OCI-LY1 (cell line): ENCODE results near the gene SPAG6.
A peak's percentile ranks its signal among the peaks of the same experiment; 100 is the strongest.

Experiments used
- H2AFZ ChIP-seq: fragments of 200-600 bp; sonication (generic), shearing (Covaris generic); 2 replicates; pipeline ENCODE4 v1.6.0; 2014; ENCODE audit warnings: antibody characterized with exemption, mild to moderate bottlenecking, low read length
- H3F3A ChIP-seq: fragments of 200-600 bp; sonication (generic), shearing (Covaris generic); 2 replicates; pipeline ENCODE4 v1.6.0; 2014; ENCODE audit warnings: mild to moderate bottlenecking, antibody characterized with exemption, low read length, moderate library complexity; ENCODE audit not compliant: insufficient read depth
- H3K27ac ChIP-seq: fragments of 200-600 bp; sonication (generic); 2 replicates; pipeline ENCODE4 v1.5.1; 2014; ENCODE audit warnings: low read length, mixed run types, mild to moderate bottlenecking, low read depth; ENCODE audit not compliant: poor library complexity, severe bottlenecking
- H3K27me3 ChIP-seq: fragments of 200-600 bp; sonication (generic); 2 replicates; pipeline ENCODE4 v1.6.0; 2014; ENCODE audit warnings: antibody characterized with exemption, mild to moderate bottlenecking, low read length, moderate library complexity; ENCODE audit not compliant: insufficient read depth
- H3K36me3 ChIP-seq: fragments of 200-600 bp; sonication (generic); 2 replicates; pipeline ENCODE4 v1.6.1; 2014; ENCODE audit warnings: mild to moderate bottlenecking, antibody characterized with exemption, low read length, moderate library complexity, mixed read lengths; ENCODE audit not compliant: insufficient read depth
- H3K4me1 ChIP-seq: fragments of 200-600 bp; sonication (generic); 2 replicates; pipeline ENCODE4 v1.5.1; 2014; ENCODE audit warnings: mild to moderate bottlenecking, low read length, moderate library complexity; ENCODE audit not compliant: insufficient read depth, severe bottlenecking
- H3K4me2 ChIP-seq: fragments of 200-600 bp; sonication (generic), shearing (Covaris generic); 2 replicates; pipeline ENCODE4 v1.6.1; 2014; ENCODE audit warnings: low read length
- H3K4me3 ChIP-seq: fragments of 200-600 bp; sonication (generic); 2 replicates; pipeline ENCODE4 v1.5.1; 2014; ENCODE audit warnings: low read length, low read depth, mild to moderate bottlenecking, mixed read lengths; ENCODE audit not compliant: poor library complexity, severe bottlenecking
- H3K79me2 ChIP-seq: fragments of 200-600 bp; shearing (Covaris generic); 2 replicates; pipeline ENCODE4 v1.6.1; 2016; ENCODE audit warnings: mixed run types, low read length, mixed read lengths; ENCODE audit not compliant: insufficient read depth
- H3K9ac ChIP-seq: fragments of 200-600 bp; sonication (generic), shearing (Covaris generic); 2 replicates; pipeline ENCODE4 v1.6.1; 2014; ENCODE audit warnings: mild to moderate bottlenecking, low read length, mixed read lengths
- H3K9me2 ChIP-seq: fragments of 200-600 bp; sonication (generic), shearing (Covaris generic); 2 replicates; pipeline ENCODE4 v1.6.1; 2014; ENCODE audit warnings: low read depth, mild to moderate bottlenecking, low read length, mixed read lengths
- H3K9me3 ChIP-seq: fragments of 200-600 bp; shearing (Covaris generic); 2 replicates; pipeline ENCODE4 v1.6.1; 2014; ENCODE audit warnings: low read length, mixed read lengths
- H4K20me1 ChIP-seq: fragments of 200-600 bp; sonication (generic), shearing (Covaris generic); 2 replicates; pipeline ENCODE4 v1.6.0; 2016; ENCODE audit warnings: mild to moderate bottlenecking, low read length; ENCODE audit not compliant: insufficient read depth
- EZH2 ChIP-seq: fragments of 200-600 bp; sonication (generic), shearing (Covaris generic); IDR thresholded peaks from 2 replicates; pipeline ENCODE4 v1.8.0; 2017; ENCODE audit warnings: borderline replicate concordance, mixed run types, mild to moderate bottlenecking, antibody characterized with exemption, low read length, moderate library complexity, mixed read lengths
- TF ChIP-seq, protein P1 (sequence below): fragments of 200-600 bp; sonication (generic), shearing (Covaris generic); IDR thresholded peaks from 2 replicates; pipeline ENCODE4 v1.5.1; 2017; ENCODE audit warnings: mild to moderate bottlenecking, antibody characterized with exemption, low read length, moderate library complexity, mixed read lengths

Gene SPAG6

GRCh38 chr10:22318772-22319171 is 26.5 kb upstream of the SPAG6 start:
- no peak overlapping the region for H3K27ac ChIP-seq
- H3F3A ChIP-seq, result no peaks in the 10 kb centered on the region
- H3K9me3 ChIP-seq, result no peaks in the 10 kb centered on the region
- no peaks in the 10 kb centered on the region for H3K9me2 ChIP-seq
- peaks cover 46% of the 10 kb centered on the region for H3K4me1 ChIP-seq
- H3K79me2 ChIP-seq, result no peaks in the 10 kb centered on the region
- H3K4me2 ChIP-seq, result no peak overlapping the region
- no peak overlapping the region for H2AFZ ChIP-seq
- H3K27me3 ChIP-seq, result peaks cover 3% of the 10 kb centered on the region; the same call in 1 of the 2 replicates
- H3K9ac ChIP-seq, result no peak overlapping the region
- H3K36me3 ChIP-seq, result peaks cover 6% of the 10 kb centered on the region; the same call in 1 of the 2 replicates
- no peak for TF ChIP-seq EZH2
- TF ChIP-seq, protein P1, sequence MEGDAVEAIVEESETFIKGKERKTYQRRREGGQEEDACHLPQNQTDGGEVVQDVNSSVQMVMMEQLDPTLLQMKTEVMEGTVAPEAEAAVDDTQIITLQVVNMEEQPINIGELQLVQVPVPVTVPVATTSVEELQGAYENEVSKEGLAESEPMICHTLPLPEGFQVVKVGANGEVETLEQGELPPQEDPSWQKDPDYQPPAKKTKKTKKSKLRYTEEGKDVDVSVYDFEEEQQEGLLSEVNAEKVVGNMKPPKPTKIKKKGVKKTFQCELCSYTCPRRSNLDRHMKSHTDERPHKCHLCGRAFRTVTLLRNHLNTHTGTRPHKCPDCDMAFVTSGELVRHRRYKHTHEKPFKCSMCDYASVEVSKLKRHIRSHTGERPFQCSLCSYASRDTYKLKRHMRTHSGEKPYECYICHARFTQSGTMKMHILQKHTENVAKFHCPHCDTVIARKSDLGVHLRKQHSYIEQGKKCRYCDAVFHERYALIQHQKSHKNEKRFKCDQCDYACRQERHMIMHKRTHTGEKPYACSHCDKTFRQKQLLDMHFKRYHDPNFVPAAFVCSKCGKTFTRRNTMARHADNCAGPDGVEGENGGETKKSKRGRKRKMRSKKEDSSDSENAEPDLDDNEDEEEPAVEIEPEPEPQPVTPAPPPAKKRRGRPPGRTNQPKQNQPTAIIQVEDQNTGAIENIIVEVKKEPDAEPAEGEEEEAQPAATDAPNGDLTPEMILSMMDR, result no peak
- H3K4me3 ChIP-seq, result no peak overlapping the region
- H4K20me1 ChIP-seq, result peaks cover 3% of the 10 kb centered on the region

- H3F3A ChIP-seq, result no peaks in the 10 kb centered on the region
These were observed 25.7 kb upstream of the SPAG6 start for GRCh38 chr10:22319547-22319979.

GRCh38 chr10:22319980-22320558 is 25.2 kb upstream of the SPAG6 start:
- Histone ChIP-seq H3K9me2 (no peaks in the 10 kb centered on the region), H3K4me3 (peak overlapping the region; percentile 42), H4K20me1 (peaks cover 3% of the 10 kb centered on the region), H3K4me2 (peak overlapping the region; percentile 58), H3K9ac (no peak overlapping the region; the same call in 1 of the 2 replicates), H3K27me3 (peaks cover 3% of the 10 kb centered on the region; the same call in 1 of the 2 replicates), H3K36me3 (peaks cover 6% of the 10 kb centered on the region; the same call in 1 of the 2 replicates), H3F3A (no peaks in the 10 kb centered on the region), H2AFZ (no peak overlapping the region), H3K4me1 (peaks cover 59% of the 10 kb centered on the region), H3K79me2 (no peaks in the 10 kb centered on the region), H3K27ac (no peak overlapping the region), H3K9me3 (no peaks in the 10 kb centered on the region)
- TF ChIP-seq, protein P1, result no peak

More at GRCh38 chr10:22319547-22319979, 25.7 kb upstream of the SPAG6 start:
- H3K4me3 ChIP-seq, result no peak overlapping the region
- H3K27ac ChIP-seq, result no peak overlapping the region
- peaks cover 3% of the 10 kb centered on the region for H4K20me1 ChIP-seq
- no peak for TF ChIP-seq EZH2
- TF ChIP-seq, protein P1, result no peak
- no peaks in the 10 kb centered on the region for H3K79me2 ChIP-seq
- H3K4me1 ChIP-seq, result peaks cover 54% of the 10 kb centered on the region
- H3K9ac ChIP-seq, result no peak overlapping the region
- no peaks in the 10 kb centered on the region for H3K9me2 ChIP-seq
- H2AFZ ChIP-seq, result no peak overlapping the region
- peaks cover 3% of the 10 kb centered on the region; the same call in 1 of the 2 replicates for H3K27me3 ChIP-seq
- peaks cover 6% of the 10 kb centered on the region; the same call in 1 of the 2 replicates for H3K36me3 ChIP-seq
- no peak overlapping the region for H3K4me2 ChIP-seq
- H3K9me3 ChIP-seq, result no peaks in the 10 kb centered on the region
